ENCODE data around the gene NKAIN2. TPM values are rescaled to one million over a fixed set of nuclear protein-coding genes. Genes with fewer than 3 reads are reported as not detected.
"Not testable (repeated sequence)": the region's sequence is repeated elsewhere in the genome, so short reads cannot be mapped to it uniquely, and the experiment has no call there.

The NKAIN2 gene
- total RNA-seq, 1 donor from 2014 or later = not detected

- Histone ChIP-seq H3K27ac (no peak overlapping the region), H3K9me3 (no peaks in the 10 kb centered on the region), H3K36me3 (no peaks in the 10 kb centered on the region), H3K4me1 (no peaks in the 10 kb centered on the region), H3K4me3 (no peak overlapping the region), H3K27me3 (no peaks in the 10 kb centered on the region)
- intact Hi-C loops (cut with DNase I) = no loop called here
- no peak for TF ChIP-seq CTCF (IDR thresholded peaks at IDR 0.05)
- ATAC-seq (no peak), DNase-seq (no peak)
These were observed 737.9 kb downstream of the NKAIN2 start for GRCh38 chr6:124541573-124541972.

- no peak for ATAC-seq
- Histone ChIP-seq H3K4me1 (no peaks in the 10 kb centered on the region), H3K27me3 (no peaks in the 10 kb centered on the region), H3K9me3 (no peaks in the 10 kb centered on the region), H3K4me3 (no peak overlapping the region), H3K36me3 (no peaks in the 10 kb centered on the region), H3K27ac (no peak overlapping the region)
- no peak for TF ChIP-seq CTCF (IDR thresholded peaks at IDR 0.05)
- no peak for DNase-seq
- intact Hi-C loops (cut with DNase I) = no loop called here
These were observed 742.9 kb downstream of the NKAIN2 start for GRCh38 chr6:124546601-124547000.

GRCh38 chr6:124551711-124552233 lies 748.1 kb downstream of the NKAIN2 start:
- no peak for DNase-seq
- Histone ChIP-seq H3K4me1 (no peaks in the 10 kb centered on the region), H3K9me3 (no peaks in the 10 kb centered on the region), H3K36me3 (no peaks in the 10 kb centered on the region), H3K27me3 (no peaks in the 10 kb centered on the region), H3K4me3 (no peak overlapping the region), H3K27ac (no peak overlapping the region)
- no peak for TF ChIP-seq CTCF (IDR thresholded peaks at IDR 0.05)
- intact Hi-C loops (cut with DNase I) = no loop called here
- ATAC-seq = no peak

GRCh38 chr6:124557873-124558272 lies 754.2 kb downstream of the NKAIN2 start:
- Histone ChIP-seq H3K27ac (no peak overlapping the region), H3K9me3 (no peaks in the 10 kb centered on the region), H3K4me1 (no peaks in the 10 kb centered on the region), H3K36me3 (no peaks in the 10 kb centered on the region), H3K4me3 (no peak overlapping the region), H3K27me3 (no peaks in the 10 kb centered on the region)
- ATAC-seq (no peak), DNase-seq (no peak)
- intact Hi-C loops (cut with DNase I) = no loop called here
- no peak for TF ChIP-seq CTCF (IDR thresholded peaks at IDR 0.05)

- intact Hi-C loops (cut with DNase I); DNase-seq; H3K27me3 ChIP-seq; H3K4me3 ChIP-seq; ATAC-seq; H3K27ac ChIP-seq; H3K4me1 ChIP-seq; H3K36me3 ChIP-seq; H3K9me3 ChIP-seq: not testable (repeated sequence)
These were observed 756.4 kb downstream of the NKAIN2 start for GRCh38 chr6:124560078-124560477.

- Histone ChIP-seq H3K27ac (no peak overlapping the region), H3K36me3 (no peaks in the 10 kb centered on the region), H3K9me3 (no peaks in the 10 kb centered on the region), H3K4me1 (no peaks in the 10 kb centered on the region), H3K27me3 (no peaks in the 10 kb centered on the region), H3K4me3 (no peak overlapping the region)
- DNase-seq = no peak
- no peak for ATAC-seq
- intact Hi-C loops (cut with DNase I) = no loop called here
- TF ChIP-seq CTCF (IDR thresholded peaks at IDR 0.05) = no peak
These were observed 757.4 kb downstream of the NKAIN2 start for GRCh38 chr6:124560873-124561567.
